ENCODE measurements around the gene POLD1.

- TF ChIP-seq CTCF (IDR thresholded peaks at IDR 0.05; ENCODE audit: low read length) (no peak), EZH2 (IDR thresholded peaks at IDR 0.05; ENCODE audit: borderline replicate concordance, low read length) (no peak)
Measured at GRCh38 chr19:50380751-50381151, 3.4 kb upstream of the POLD1 start.
